Measurements from ENCODE around the gene NR5A2.

Gene NR5A2

GRCh38 chr1:200128944-200129879 lies 101.7 kb downstream of the NR5A2 start:
- peak; percentile 12 to 53 for DNase-seq

GRCh38 chr1:200130552-200130951 lies 103.0 kb downstream of the NR5A2 start:
- DNase-seq: no peak

- DNase-seq: no peak
Measured at GRCh38 chr1:200131551-200132125, 104.1 kb downstream of the NR5A2 start.

GRCh38 chr1:200133123-200133522 lies 105.6 kb downstream of the NR5A2 start:
- DNase-seq: no peak

- no peak for DNase-seq
Measured at GRCh38 chr1:200134116-200134515, 106.6 kb downstream of the NR5A2 start.

- no peak for DNase-seq
Measured at GRCh38 chr1:200136384-200136783, 108.9 kb downstream of the NR5A2 start.

GRCh38 chr1:200139661-200140250 lies 112.2 kb downstream of the NR5A2 start:
- DNase-seq: peak; percentile 15 to 65

- no peak for DNase-seq
Measured at GRCh38 chr1:200143347-200143746, 115.8 kb downstream of the NR5A2 start.

- peak in 1 of 2 donors; percentile 6 for DNase-seq
Measured at GRCh38 chr1:200146100-200146499, 118.6 kb downstream of the NR5A2 start.

- no peak for DNase-seq
Measured at GRCh38 chr1:200147094-200147493, 119.6 kb downstream of the NR5A2 start.

- DNase-seq: no peak
Measured at GRCh38 chr1:200147742-200148141, 120.2 kb downstream of the NR5A2 start.

GRCh38 chr1:200150006-200150405 lies 122.5 kb downstream of the NR5A2 start:
- DNase-seq: no peak

GRCh38 chr1:200150721-200151120 lies 123.2 kb downstream of the NR5A2 start:
- DNase-seq: no peak

GRCh38 chr1:200152336-200152735 lies 124.8 kb downstream of the NR5A2 start:
- DNase-seq: no peak

GRCh38 chr1:200153277-200154055 lies 126.0 kb downstream of the NR5A2 start:
- DNase-seq: peak; percentile 34 to 68

- DNase-seq: peak; percentile 57 to 69
Measured at GRCh38 chr1:200154069-200154767, 126.7 kb downstream of the NR5A2 start.

- DNase-seq: no peak
Measured at GRCh38 chr1:200157715-200158114, 130.2 kb downstream of the NR5A2 start.

- no peak for DNase-seq
Measured at GRCh38 chr1:200161801-200162200, 134.3 kb downstream of the NR5A2 start.

- DNase-seq: no peak
Measured at GRCh38 chr1:200162258-200162657, 134.7 kb downstream of the NR5A2 start.

GRCh38 chr1:200162877-200163276 lies 135.4 kb downstream of the NR5A2 start:
- DNase-seq: no peak

- DNase-seq: no peak
Measured at GRCh38 chr1:200163911-200164310, 136.4 kb downstream of the NR5A2 start.

GRCh38 chr1:200165493-200166220 lies 138.1 kb downstream of the NR5A2 start:
- no peak for DNase-seq

Data from CD4-positive, alpha-beta T cell treated with Interferon alpha-2 for 1 hour (primary cell).